Astrocyte (in vitro differentiated cells and primary cell): ENCODE data around the gene DGKZ. TPM values are rescaled to one million over a fixed set of nuclear protein-coding genes. Genes with fewer than 3 reads are reported as not detected.

Experiments used
- DNase-seq: peaks from one replicate; pipeline ENCODE4 v3.0.0-alpha.2; 2010; ENCODE audit warnings: low read depth
- FAIRE-seq: peaks from 2 replicates; lab custom pipeline; 2011; peaks lifted over from hg19 to GRCh38; lab: Jason Lieb, UNC
- H2AFZ ChIP-seq: 2 replicates; pipeline ENCODE4 v1.6.0; 2012; ENCODE audit warnings: low read depth, low read length, inconsistent platforms
- H3K27ac ChIP-seq: 2 replicates; pipeline ENCODE4 v1.5.1; 2011; ENCODE audit warnings: low read depth, low read length, inconsistent platforms
- H3K27me3 ChIP-seq: 2 replicates; pipeline ENCODE4 v1.6.0; 2011; ENCODE audit warnings: low read length, inconsistent platforms; ENCODE audit not compliant: insufficient read depth
- H3K36me3 ChIP-seq: 2 replicates; pipeline ENCODE4 v1.5.1; 2011; ENCODE audit warnings: low read length, inconsistent platforms; ENCODE audit not compliant: insufficient read depth
- H3K4me1 ChIP-seq: 2 replicates; pipeline ENCODE4 v1.5.1; 2011; ENCODE audit warnings: low read length, inconsistent platforms; ENCODE audit not compliant: insufficient read depth
- H3K4me2 ChIP-seq: 2 replicates; pipeline ENCODE4 v1.6.0; 2012; ENCODE audit warnings: low read length, inconsistent platforms
- H3K4me3 ChIP-seq: 2 replicates; pipeline ENCODE4 v1.5.1; 2011; ENCODE audit warnings: low read depth, mild to moderate bottlenecking, low read length, inconsistent platforms; ENCODE audit not compliant: insufficient read depth
- H3K79me2 ChIP-seq: 2 replicates; pipeline ENCODE4 v1.6.0; 2012; ENCODE audit warnings: mild to moderate bottlenecking, low read length, inconsistent platforms; ENCODE audit not compliant: insufficient read depth
- H3K9ac ChIP-seq: 2 replicates; pipeline ENCODE4 v1.6.0; 2012; ENCODE audit warnings: mild to moderate bottlenecking, low read length, inconsistent platforms
- H3K9me3 ChIP-seq: 2 replicates; pipeline ENCODE4 v1.5.1; 2012; ENCODE audit warnings: low read depth, mild to moderate bottlenecking, low read length, inconsistent platforms; ENCODE audit not compliant: insufficient read depth
- H4K20me1 ChIP-seq: 2 replicates; pipeline ENCODE4 v1.6.0; 2012; ENCODE audit warnings: low read length, inconsistent platforms; ENCODE audit not compliant: insufficient read depth
- H3K27ac Mint-ChIP-seq: one replicate; pipeline ENCODE4 v1.8.0; 2021; ENCODE audit warnings: mild to moderate bottlenecking, mixed read lengths; ENCODE audit not compliant: unreplicated experiment
- H3K27me3 Mint-ChIP-seq: one replicate; pipeline ENCODE4 v1.8.0; 2021; ENCODE audit warnings: low read depth, mixed read lengths; ENCODE audit not compliant: unreplicated experiment
- H3K36me3 Mint-ChIP-seq: one replicate; pipeline ENCODE4 v1.8.0; 2021; ENCODE audit warnings: low read depth, mixed read lengths; ENCODE audit not compliant: unreplicated experiment
- H3K4me1 Mint-ChIP-seq: one replicate; pipeline ENCODE4 v1.8.0; 2021; ENCODE audit warnings: low read depth, mixed read lengths; ENCODE audit not compliant: unreplicated experiment
- H3K4me3 Mint-ChIP-seq: one replicate; pipeline ENCODE4 v1.8.0; 2021; ENCODE audit warnings: mild to moderate bottlenecking, moderate library complexity, mixed read lengths; ENCODE audit not compliant: unreplicated experiment
- H3K9me3 Mint-ChIP-seq: one replicate; pipeline ENCODE4 v1.8.0; 2021; ENCODE audit warnings: mild to moderate bottlenecking, mixed read lengths; ENCODE audit not compliant: unreplicated experiment
- CTCF ChIP-seq: IDR thresholded peaks from 2 replicates; pipeline ENCODE4 v1.5.1; 2011; ENCODE audit warnings: low read depth, mild to moderate bottlenecking, inconsistent platforms, low read length, moderate library complexity; ENCODE audit not compliant: insufficient read depth
- EZH2 ChIP-seq: IDR thresholded peaks from 2 replicates; pipeline ENCODE4 v1.6.1; 2012; ENCODE audit warnings: mild to moderate bottlenecking, low read length, inconsistent platforms; ENCODE audit not compliant: insufficient read depth
- total RNA-seq: library from RNA; stranded (reverse); gene quantifications from 2 replicates; pipeline ENCODE4 v1.2.1, GENCODE V29; 2021

Gene DGKZ
- total RNA-seq, 1 donor from 2014 or later = 59.3 TPM

- peak overlapping the region; percentile 98 for H3K4me2 ChIP-seq
- no peak overlapping the region for H3K4me3 ChIP-seq
- peaks cover 23% of the 10 kb centered on the region for H3K27me3 Mint-ChIP-seq
Measured at GRCh38 chr11:46383404-46383758, 36.1 kb downstream of the DGKZ start.

GRCh38 chr11:46383974-46384701 is 36.9 kb downstream of the DGKZ start:
- Histone ChIP-seq H3K27ac (no peak overlapping the region), H3K27me3 (peaks cover 13% of the 10 kb centered on the region), H3K4me2 (no peak overlapping the region), H3K4me1 (peaks cover 14% of the 10 kb centered on the region), H2AFZ (no peak overlapping the region), H3K79me2 (peaks cover 14% of the 10 kb centered on the region), H3K9me3 (no peaks in the 10 kb centered on the region), H3K36me3 (no peaks in the 10 kb centered on the region), H4K20me1 (peaks cover 21% of the 10 kb centered on the region), H3K9ac (no peak overlapping the region), H3K4me3 (no peak overlapping the region)
- Mint-ChIP-seq H3K36me3 (no peaks in the 10 kb centered on the region), H3K4me1 (no peaks in the 10 kb centered on the region), H3K27me3 (peaks cover 29% of the 10 kb centered on the region), H3K9me3 (no peaks in the 10 kb centered on the region), H3K27ac (no peak overlapping the region), H3K4me3 (no peak overlapping the region)
- FAIRE-seq (no peak), DNase-seq (no peak)
- TF ChIP-seq CTCF (no peak), EZH2 (no peak)

More at GRCh38 chr11:46383404-46383758, 36.1 kb downstream of the DGKZ start:
- Mint-ChIP-seq H3K9me3 (no peaks in the 10 kb centered on the region), H3K36me3 (no peaks in the 10 kb centered on the region), H3K4me1 (no peaks in the 10 kb centered on the region), H3K27ac (no peak overlapping the region), H3K4me3 (peak overlapping the region; percentile 50)
- Histone ChIP-seq H3K4me1 (peaks cover 11% of the 10 kb centered on the region), H3K36me3 (no peaks in the 10 kb centered on the region), H2AFZ (no peak overlapping the region), H3K79me2 (peaks cover 14% of the 10 kb centered on the region), H3K9ac (no peak overlapping the region), H4K20me1 (peaks cover 14% of the 10 kb centered on the region), H3K27me3 (peaks cover 5% of the 10 kb centered on the region), H3K27ac (no peak overlapping the region), H3K9me3 (no peaks in the 10 kb centered on the region)
- DNase-seq = no peak
- no peak for FAIRE-seq
- TF ChIP-seq CTCF (no peak), EZH2 (no peak)
